ENCODE data around the gene ATAD1.

DNA sequence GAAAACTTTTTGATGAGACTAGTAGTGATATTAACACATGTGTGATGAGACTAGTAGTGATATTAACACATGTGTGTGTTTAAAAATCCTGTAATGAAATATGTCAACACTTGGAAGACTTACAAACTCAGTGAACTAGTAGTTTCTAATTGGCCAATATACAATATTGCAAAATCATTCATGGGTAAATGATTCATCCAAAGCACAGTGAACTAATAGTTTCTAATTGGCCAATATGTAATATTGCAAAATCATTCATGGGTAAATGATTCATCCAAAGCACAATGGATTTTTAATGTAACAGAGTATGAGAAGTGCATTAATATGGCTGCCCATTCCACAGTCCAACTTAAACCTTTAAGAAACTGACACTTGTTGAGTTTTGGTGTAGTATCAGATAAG is 77.8 kb downstream of the ATAD1 start:
- TF ChIP-seq, protein P1, sequence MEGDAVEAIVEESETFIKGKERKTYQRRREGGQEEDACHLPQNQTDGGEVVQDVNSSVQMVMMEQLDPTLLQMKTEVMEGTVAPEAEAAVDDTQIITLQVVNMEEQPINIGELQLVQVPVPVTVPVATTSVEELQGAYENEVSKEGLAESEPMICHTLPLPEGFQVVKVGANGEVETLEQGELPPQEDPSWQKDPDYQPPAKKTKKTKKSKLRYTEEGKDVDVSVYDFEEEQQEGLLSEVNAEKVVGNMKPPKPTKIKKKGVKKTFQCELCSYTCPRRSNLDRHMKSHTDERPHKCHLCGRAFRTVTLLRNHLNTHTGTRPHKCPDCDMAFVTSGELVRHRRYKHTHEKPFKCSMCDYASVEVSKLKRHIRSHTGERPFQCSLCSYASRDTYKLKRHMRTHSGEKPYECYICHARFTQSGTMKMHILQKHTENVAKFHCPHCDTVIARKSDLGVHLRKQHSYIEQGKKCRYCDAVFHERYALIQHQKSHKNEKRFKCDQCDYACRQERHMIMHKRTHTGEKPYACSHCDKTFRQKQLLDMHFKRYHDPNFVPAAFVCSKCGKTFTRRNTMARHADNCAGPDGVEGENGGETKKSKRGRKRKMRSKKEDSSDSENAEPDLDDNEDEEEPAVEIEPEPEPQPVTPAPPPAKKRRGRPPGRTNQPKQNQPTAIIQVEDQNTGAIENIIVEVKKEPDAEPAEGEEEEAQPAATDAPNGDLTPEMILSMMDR (conservative IDR thresholded peaks at IDR 0.05 in 1 of 2, IDR thresholded peaks at IDR 0.05 in 1 of 2; ENCODE audit: low read depth in 1 of 2, low read length in 2 of 2): no peak
- no peak for TF ChIP-seq EZH2 (IDR thresholded peaks at IDR 0.05; ENCODE audit: low read length, missing control alignments)

Data from fibroblast of lung (primary cell).